K562 (cell line): ENCODE measurements around the gene REPS1. TPM values are rescaled to one million over a fixed set of nuclear protein-coding genes. Genes with fewer than 3 reads are reported as not detected.

Experiments used
- ATAC-seq: fragments of 200-7000 bp; cut with Tn5 transposase; 3 replicates; pipeline ENCODE4 v1.9.1; 2020; ENCODE audit warnings: moderate library complexity
- BruUV-seq: library from RNA; stranded (reverse); fragments of 400-500 nt; replicated peaks from 2 replicates; lab custom pipeline; 2021; lab: Mats Ljungman, UMichigan
- CTCF ChIA-PET: fragments of 300-600 bp; formaldehyde crosslinking; extraction: SDS; loops from one replicate; lab custom pipeline; 2021; ENCODE audit warnings: low intra/inter-chr PET ratio; lab: Yijun Ruan, JAX
- POLR2A ChIA-PET: fragments of 300-600, 350-650 bp; sonication (Branson Sonifier 250); formaldehyde crosslinking; extraction: SDS; loops from one replicate; lab custom pipeline; 2021; ENCODE audit warnings: antibody characterized with exemption, inconsistent platforms; lab: Yijun Ruan, JAX
- DNase-seq, 4 experiments: peaks; one replicate each; pipeline versions ENCODE4 v3.0.0 to v3.0.0-alpha.2; 2011 to 2018; ENCODE audit warnings: low spot score in 3 of 4, mixed read lengths in 3 of 4; ENCODE audit errors: extremely low read depth in 1 of 4
- FAIRE-seq: peaks from 2 replicates; lab custom pipeline; 2011; peaks lifted over from hg19 to GRCh38; lab: Jason Lieb, UNC
- H2AFZ ChIP-seq: 2 replicates; pipeline ENCODE4 v1.6.0; 2011; ENCODE audit warnings: low read depth, low read length, control low read depth, inconsistent platforms
- H3K27ac ChIP-seq: fragments of 200-600 bp; 3 replicates; pipeline ENCODE4 v1.8.0; 2011; ENCODE audit warnings: low read depth, mild to moderate bottlenecking, control low read depth, inconsistent platforms, low read length, moderate library complexity, mixed read lengths; ENCODE audit errors: extremely low read depth
- H3K27me3 ChIP-seq, 2 experiments: fragments of 300-600 bp in 1 of 2; 2 replicates in 1 of 2; 3 replicates in 1 of 2; pipeline versions ENCODE4 v1.6.0 to v1.8.0; 2011; ENCODE audit warnings: inconsistent platforms in 2 of 2, low read length in 2 of 2, mild to moderate bottlenecking in 1 of 2, mixed read lengths in 1 of 2, moderate library complexity in 1 of 2; ENCODE audit not compliant: control insufficient read depth in 2 of 2, insufficient read depth in 2 of 2
- H3K36me3 ChIP-seq: fragments of 300-600 bp; 3 replicates; pipeline ENCODE4 v1.8.0; 2011; ENCODE audit warnings: mild to moderate bottlenecking, low read length, inconsistent platforms; ENCODE audit not compliant: control insufficient read depth, insufficient read depth
- H3K4me1 ChIP-seq, 2 experiments: fragments of 200-600 bp in 1 of 2; replicated peaks in 1 of 2; 2 replicates in 1 of 2; 3 replicates in 1 of 2; pipeline versions ENCODE4 v1.5.1 to v1.8.0; 2011; ENCODE audit warnings: inconsistent platforms in 2 of 2, low read length in 2 of 2, mild to moderate bottlenecking in 1 of 2, mixed read lengths in 1 of 2, moderate library complexity in 1 of 2; ENCODE audit not compliant: control insufficient read depth in 2 of 2, insufficient read depth in 2 of 2
- H3K4me2 ChIP-seq: 2 replicates; pipeline ENCODE4 v1.6.1; 2011; ENCODE audit warnings: low read length, control low read depth, inconsistent platforms, mixed read lengths; ENCODE audit not compliant: insufficient read depth
- H3K4me3 ChIP-seq: fragments of 200-600 bp; sonication (generic), shearing (Covaris generic); 2 replicates; pipeline ENCODE4 v1.5.1; 2016; ENCODE audit warnings: control low read depth, inconsistent platforms
- H3K79me2 ChIP-seq: fragments of 200-600 bp; 3 replicates; pipeline ENCODE4 v1.8.0; 2011; ENCODE audit warnings: low read length, inconsistent platforms; ENCODE audit not compliant: control insufficient read depth, insufficient read depth
- H3K9ac ChIP-seq, 2 experiments: 2 replicates each; pipeline versions ENCODE4 v1.6.0 to v1.6.1; 2011; ENCODE audit warnings: low read depth in 2 of 2, low read length in 2 of 2, control low read depth in 1 of 2, inconsistent platforms in 1 of 2, mild to moderate bottlenecking in 1 of 2, mixed read lengths in 1 of 2; ENCODE audit not compliant: insufficient read depth in 1 of 2
- H3K9me1 ChIP-seq: one replicate; pipeline ENCODE4 v1.6.0; 2011; ENCODE audit warnings: inconsistent platforms, mild to moderate bottlenecking, low read length, moderate library complexity; ENCODE audit not compliant: control insufficient read depth, insufficient read depth
- H3K9me3 ChIP-seq: replicated peaks from 2 replicates; pipeline ENCODE4 v1.5.1; 2011; ENCODE audit warnings: low read depth, low read length, inconsistent platforms; ENCODE audit not compliant: control insufficient read depth, insufficient read depth
- H4K20me1 ChIP-seq: replicated peaks from 2 replicates; pipeline ENCODE4 v1.6.1; 2011; ENCODE audit warnings: low read length, inconsistent platforms, mixed read lengths; ENCODE audit not compliant: control insufficient read depth, insufficient read depth
- ARID1B ChIP-seq: fragments of 450-650 bp; IDR thresholded peaks from 2 replicates; pipeline ENCODE4 v1.6.1; 2016; ENCODE audit warnings: antibody characterized with exemption, mild to moderate bottlenecking, inconsistent platforms
- ASH1L ChIP-seq: fragments of 450-650 bp; IDR thresholded peaks from 2 replicates; pipeline ENCODE4 v1.6.1; 2018; ENCODE audit warnings: borderline replicate concordance, mild to moderate bottlenecking, low read depth; ENCODE audit not compliant: partially characterized antibody
- CXXC5 ChIP-seq: fragments of 250-450 bp; sonication (Bioruptor Pico); IDR thresholded peaks from 2 replicates; pipeline ENCODE4 v1.8.0; 2022; ENCODE audit warnings: inconsistent platforms, mild to moderate bottlenecking, moderate library complexity
- EHMT2 ChIP-seq: fragments of 450-650 bp; IDR thresholded peaks from 2 replicates; pipeline ENCODE4 v1.6.1; 2018; ENCODE audit warnings: antibody characterized with exemption
- HES1 ChIP-seq: fragments of 450-650 bp; IDR thresholded peaks from 2 replicates; pipeline ENCODE4 v1.6.1; 2016; ENCODE audit warnings: low read depth, mild to moderate bottlenecking, moderate library complexity
- ILK ChIP-seq: fragments of 450-650 bp; IDR thresholded peaks from 2 replicates; pipeline ENCODE4 v1.6.1; 2016; ENCODE audit warnings: missing genetic modification characterization, low read depth, mild to moderate bottlenecking, missing compliant biosample characterization, moderate library complexity, borderline replicate concordance
- MECOM ChIP-seq: fragments of 250-450 bp; sonication (Bioruptor Pico); IDR thresholded peaks from 2 replicates; pipeline ENCODE4 v1.8.0; 2022; ENCODE audit warnings: inconsistent platforms
- MEIS2 ChIP-seq: fragments of 450-650 bp; IDR thresholded peaks from 2 replicates; pipeline ENCODE4 v1.6.1; 2014; ENCODE audit warnings: mild to moderate bottlenecking; ENCODE audit not compliant: partially characterized antibody
- RBFOX2 ChIP-seq: fragments of 200-400 bp; formaldehyde crosslinking; IDR thresholded peaks from 2 replicates; pipeline ENCODE4 v1.6.1; 2017; ENCODE audit warnings: low read depth, mild to moderate bottlenecking, low read length, moderate library complexity
- RNF219 ChIP-seq: fragments of 250-450 bp; sonication (Bioruptor Pico); IDR thresholded peaks from 2 replicates; pipeline ENCODE4 v1.5.0; 2022; ENCODE audit warnings: mild to moderate bottlenecking
- SMARCA4 ChIP-seq: fragments of 450-650 bp; IDR thresholded peaks from 2 replicates; pipeline ENCODE4 v1.6.1; 2016
- SOX6 ChIP-seq: fragments of 450-650 bp; IDR thresholded peaks from 2 replicates; pipeline ENCODE4 v1.6.1; 2014; ENCODE audit warnings: mild to moderate bottlenecking
- STAT5A ChIP-seq: IDR thresholded peaks from 2 replicates; pipeline ENCODE4 v1.6.1; 2012; ENCODE audit warnings: low read length, inconsistent platforms, borderline replicate concordance
- TEAD1 ChIP-seq, 2 experiments: fragments of 450-650 bp in 1 of 2; sonication (generic) in 1 of 2; formaldehyde crosslinking; IDR thresholded peaks; 2 replicates each; pipeline versions ENCODE4 v1.4.0 to v1.8.0; 2020 to 2022; ENCODE audit warnings: mild to moderate bottlenecking in 2 of 2, missing genetic modification reagents in 1 of 2
- THAP12 ChIP-seq: fragments of 250-450 bp; sonication (Bioruptor Pico); IDR thresholded peaks from 2 replicates; pipeline ENCODE4 v1.9.0; 2021; ENCODE audit warnings: mild to moderate bottlenecking, inconsistent platforms
- ZBTB12 ChIP-seq: fragments of 250-450 bp; sonication (Bioruptor Pico); IDR thresholded peaks from 2 replicates; pipeline ENCODE4 v1.4.0; 2020
- ZNF24 ChIP-seq: fragments of 450-650 bp; IDR thresholded peaks from 2 replicates; pipeline ENCODE4 v1.6.1; 2016
- WGBS: fragments of 100-300 bp; shearing (Covaris generic); methylation state at CpG from one replicate; pipeline ENCODE4 v1.1.6; 2016; ENCODE audit warnings: low coverage, mixed read lengths; ENCODE audit not compliant: insufficient coverage; ENCODE audit errors: missing lambda C conversion rate; 5-methylcytosine and 5-hydroxymethylcytosine counted together
- in situ Hi-C: fragments of 300-500 bp; cut with MboI; formaldehyde crosslinking; loops from 4 replicates; pipeline ENCODE4 v1.15.0; 2018; ENCODE audit warnings: inconsistent platforms, mixed read lengths
- intact Hi-C: fragments of 100-400 bp; cut with micrococcal nuclease; formaldehyde crosslinking; loops from 2 replicates; pipeline ENCODE4 v1.14.2; 2022
- polyA plus RNA-seq, 8 experiments: library from polyadenylated mRNA; depleted of rRNA in 4 of 8; stranded (reverse) in 5 of 8; unstranded in 3 of 8; fragments of >200 nt; fragmentation: Nextera tagmentation in 2 of 8; fragmentation: Illumina TruSeq in 1 of 8; extraction: Ambion mirVana in 2 of 8; extraction: Trizol in 1 of 8; gene quantifications; 2 replicates each; pipeline versions ENCODE4 v1.2.1 to v1.2.3, GENCODE V29; 2011 to 2014; ENCODE audit warnings: inconsistent platforms in 1 of 8, missing spikeins in 1 of 8
- total RNA-seq, 7 experiments: library from RNA; depleted of rRNA in 6 of 7; stranded (reverse); fragments of >200 nt in 6 of 7; fragmentation: Illumina TruSeq in 2 of 7; extraction: Trizol in 2 of 7; gene quantifications; 2 replicates each; pipeline versions ENCODE4 v1.2.1 to v1.2.3, GENCODE V29; 2011 to 2021; ENCODE audit warnings: low replicate concordance in 1 of 7

REPS1 gene
- total and polyA plus RNA-seq, 9 of the 15 experiments (the other 6 are each of a cell fraction or from before 2014, with no cell fraction given) = 7.9 to 36.0 (median 27.8) TPM

- intact Hi-C loops (no loop called here), in situ Hi-C loops (no loop called here)
- Histone ChIP-seq H3K79me2 (peaks cover 7% of the 10 kb centered on the region; the same call in 1 of the 3 replicates), H3K9ac (no peak overlapping the region), H3K36me3 (no peaks in the 10 kb centered on the region), H4K20me1 (no peaks in the 10 kb centered on the region), H3K27me3 (no peaks in the 10 kb centered on the region), H3K9me3 (no peaks in the 10 kb centered on the region), H3K9me1 (no peaks in the 10 kb centered on the region), H2AFZ (no peak overlapping the region), H3K4me3 (no peak overlapping the region), H3K4me2 (no peak overlapping the region), H3K4me1 (peaks cover 0 to 6% of the 10 kb centered on the region in 2 experiments; a peak in 2 of 5 replicates), H3K27ac (peak overlapping the region; percentile 4; the same call in 1 of the 3 replicates)
- ChIA-PET POLR2A (interaction anchor here (0.6 to 1.2 kb wide), 3 partner anchors 10 to 1643 kb away, joined by 3 to 4 read pairs (median 3); no protein-coding TSS in a partner anchor), CTCF (no interaction called here)
- DNase-seq (peak in 1 of 4 experiments; percentile 35), FAIRE-seq (no peak), ATAC-seq (peak; percentile 45)
- BruUV-seq = no TSS peak
- no peak for TF ChIP-seq ZNF24
- TF ChIP-seq EHMT2 = peak; percentile 80
- TF ChIP-seq HES1 = no peak
- no peak for TF ChIP-seq THAP12 (CRISPR knock-in tag)
- peak; percentile 84 for TF ChIP-seq MECOM (CRISPR knock-in tag)
- no peak for TF ChIP-seq TEAD1 (CRISPR knock-in tag; IDR thresholded peaks at IDR 0.05)
- no peak for TF ChIP-seq ASH1L
- no peak for TF ChIP-seq ILK
- peak; percentile 28; the same call in 1 of the 2 replicates for TF ChIP-seq SMARCA4
- peak; percentile 55 for TF ChIP-seq MEIS2
- no peak for TF ChIP-seq RBFOX2
- peak; percentile 23; the same call in 1 of the 2 replicates for TF ChIP-seq ARID1B
- 0 out of 2 replicates have a peak, but pooled peaks have one; percentile 23 for TF ChIP-seq STAT5A
- TF ChIP-seq RNF219 (CRISPR knock-in tag) = no peak
- no peak for TF ChIP-seq ZBTB12
- peak; percentile 31; the same call in 1 of the 2 replicates for TF ChIP-seq SOX6
- TF ChIP-seq CXXC5 (CRISPR knock-in tag) = peak; percentile 39
- WGBS = 12% methylated on average over 2 of the region's 2 CpGs
Observed at GRCh38 chr6:138957484-138957883, 30.6 kb downstream of the REPS1 start.
